Measurements from ENCODE around the gene VWF.
"Not testable (repeated sequence)": the region's sequence is repeated elsewhere in the genome, so short reads cannot be mapped to it uniquely, and the experiment has no call there.

Gene VWF

GRCh38 chr12:6146951-6147350 lies 22.5 kb upstream of the VWF start:
- no peak for DNase-seq (ENCODE audit: extremely low spot score)
- ChIA-PET POLR2A (no interaction called here), CTCF (no interaction called here)
- TF ChIP-seq SP1 (IDR thresholded peaks at IDR 0.05), result no peak
- no peak for TF ChIP-seq PKNOX1 (IDR thresholded peaks at IDR 0.05)

GRCh38 chr12:6146509-6146908 lies 22.0 kb upstream of the VWF start:
- CTCF ChIA-PET, result no interaction called here
- POLR2A ChIA-PET, result no interaction called here

GRCh38 chr12:6145564-6145963 lies 21.1 kb upstream of the VWF start:
- no peak for TF ChIP-seq HDGF (IDR thresholded peaks at IDR 0.05; ENCODE audit: borderline replicate concordance)
- no peak for TF ChIP-seq SP1 (IDR thresholded peaks at IDR 0.05)
- TF ChIP-seq FOXA1 (IDR thresholded peaks at IDR 0.05), result no peak
- no peak for DNase-seq (ENCODE audit: extremely low spot score)
- ChIA-PET CTCF (no interaction called here), POLR2A (no interaction called here)

More at GRCh38 chr12:6146509-6146908, 22.0 kb upstream of the VWF start:
- DNase-seq (ENCODE audit: extremely low spot score), result no peak
- no peak for TF ChIP-seq SP1 (IDR thresholded peaks at IDR 0.05)
- TF ChIP-seq LEF1 (IDR thresholded peaks at IDR 0.05; ENCODE audit: borderline replicate concordance), result no peak
- TF ChIP-seq BHLHE40 (IDR thresholded peaks at IDR 0.05; ENCODE audit: borderline replicate concordance), result no peak
- TF ChIP-seq ZNF384 (IDR thresholded peaks at IDR 0.05), result no peak
- TF ChIP-seq PKNOX1 (IDR thresholded peaks at IDR 0.05), result no peak
- no peak for TF ChIP-seq ARNT (IDR thresholded peaks at IDR 0.05)
- TF ChIP-seq NFRKB (IDR thresholded peaks at IDR 0.05), result no peak
- TF ChIP-seq ELF4 (IDR thresholded peaks at IDR 0.05), result no peak
- no peak for TF ChIP-seq FOXA1 (IDR thresholded peaks at IDR 0.05)
- no peak for TF ChIP-seq TARDBP (IDR thresholded peaks at IDR 0.05)
- no peak for TF ChIP-seq FOXK2 (IDR thresholded peaks at IDR 0.05)
- TF ChIP-seq HDGF (IDR thresholded peaks at IDR 0.05; ENCODE audit: borderline replicate concordance), result no peak
- no peak for TF ChIP-seq FOXM1 (IDR thresholded peaks at IDR 0.05; ENCODE audit: borderline replicate concordance)

GRCh38 chr12:6143303-6143675 lies 18.8 kb upstream of the VWF start:
- CTCF ChIA-PET, result interaction anchor here (0.6 kb wide), 1 partner anchor 1002 kb away, joined by 3 read pairs; no protein-coding TSS in a partner anchor
- POLR2A ChIA-PET, result no interaction called here

GRCh38 chr12:6142368-6143302 lies 18.2 kb upstream of the VWF start:
- DNase-seq (ENCODE audit: extremely low spot score); POLR2A ChIA-PET: not testable (repeated sequence)
- CTCF ChIA-PET, result interaction anchor here (0.6 kb wide), 1 partner anchor 1003 kb away, joined by 3 read pairs; no protein-coding TSS in a partner anchor

More at GRCh38 chr12:6143303-6143675, 18.8 kb upstream of the VWF start:
- TF ChIP-seq ELF4 (IDR thresholded peaks at IDR 0.05), result no peak
- no peak for TF ChIP-seq LEF1 (IDR thresholded peaks at IDR 0.05; ENCODE audit: borderline replicate concordance)
- no peak for DNase-seq (ENCODE audit: extremely low spot score)

GRCh38 chr12:6141731-6142367 lies 17.4 kb upstream of the VWF start:
- CTCF ChIA-PET; POLR2A ChIA-PET; DNase-seq (ENCODE audit: extremely low spot score): not testable (repeated sequence)

GRCh38 chr12:6140651-6141447 lies 16.4 kb upstream of the VWF start:
- ChIA-PET POLR2A (no interaction called here), CTCF (no interaction called here)
- TF ChIP-seq BHLHE40 (IDR thresholded peaks at IDR 0.05; ENCODE audit: borderline replicate concordance), result no peak
- no peak for TF ChIP-seq NFRKB (IDR thresholded peaks at IDR 0.05)
- TF ChIP-seq HDGF (IDR thresholded peaks at IDR 0.05; ENCODE audit: borderline replicate concordance), result no peak
- TF ChIP-seq SP1 (IDR thresholded peaks at IDR 0.05), result no peak
- no peak for TF ChIP-seq TARDBP (IDR thresholded peaks at IDR 0.05)
- TF ChIP-seq L3MBTL2 (conservative IDR thresholded peaks at IDR 0.05), result no peak
- no peak for TF ChIP-seq ELF4 (IDR thresholded peaks at IDR 0.05)
- no peak for TF ChIP-seq PKNOX1 (IDR thresholded peaks at IDR 0.05)
- no peak for TF ChIP-seq ARNT (IDR thresholded peaks at IDR 0.05)
- no peak for TF ChIP-seq ZNF384 (IDR thresholded peaks at IDR 0.05)
- TF ChIP-seq FOXM1 (IDR thresholded peaks at IDR 0.05; ENCODE audit: borderline replicate concordance), result no peak
- DNase-seq (ENCODE audit: extremely low spot score), result no peak

All from HEK293T (cell line).